A549 (cell line): ENCODE data around the gene ESYT3.

Experiments
- CTCF ChIP-seq: fragments of >200 bp; sonication (Bioruptor Twin); formaldehyde crosslinking; IDR thresholded peaks from 3 replicates; pipeline ENCODE4 v1.5.1; 2016
- RFX5 ChIP-seq: fragments of 450-650 bp; IDR thresholded peaks from 2 replicates; pipeline ENCODE4 v1.7.1; 2014; ENCODE audit warnings: antibody characterized with exemption, mild to moderate bottlenecking, moderate library complexity
- TF ChIP-seq, protein P1 (sequence below): fragments of 450-650 bp; IDR thresholded peaks from 2 replicates; pipeline ENCODE4 v1.6.1; 2014; ENCODE audit warnings: antibody characterized with exemption

- TF ChIP-seq CTCF = no peak
- TF ChIP-seq, protein P1, sequence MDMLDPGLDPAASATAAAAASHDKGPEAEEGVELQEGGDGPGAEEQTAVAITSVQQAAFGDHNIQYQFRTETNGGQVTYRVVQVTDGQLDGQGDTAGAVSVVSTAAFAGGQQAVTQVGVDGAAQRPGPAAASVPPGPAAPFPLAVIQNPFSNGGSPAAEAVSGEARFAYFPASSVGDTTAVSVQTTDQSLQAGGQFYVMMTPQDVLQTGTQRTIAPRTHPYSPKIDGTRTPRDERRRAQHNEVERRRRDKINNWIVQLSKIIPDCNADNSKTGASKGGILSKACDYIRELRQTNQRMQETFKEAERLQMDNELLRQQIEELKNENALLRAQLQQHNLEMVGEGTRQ = no peak
- no peak for TF ChIP-seq RFX5
Observed at GRCh38 chr3:138440596-138440995, 6.2 kb downstream of the ESYT3 start.
